ENCODE measurements around the gene RNF144B. TPM values are rescaled to one million over a fixed set of nuclear protein-coding genes. Genes with fewer than 3 reads are reported as not detected.

RNF144B gene
- total and polyA plus RNA-seq, 2 of the 8 experiments (the other 6 are each of a cell fraction or from before 2014, with no cell fraction given) = 1.8 to 11.2 TPM

- TF ChIP-seq CHD7 (IDR thresholded peaks at IDR 0.05; ENCODE audit: insufficient replicate concordance, low read length) = no peak
- TF ChIP-seq SP1 (IDR thresholded peaks at IDR 0.05; ENCODE audit: low read depth, low read length) = no peak
- no peak for TF ChIP-seq FOSL1 (IDR thresholded peaks at IDR 0.05; ENCODE audit: insufficient read depth, low read depth, low read length)
- TF ChIP-seq SIN3A (conservative IDR thresholded peaks at IDR 0.05 in 1 of 2, IDR thresholded peaks at IDR 0.05 in 1 of 2; ENCODE audit: low read depth in 1 of 2, low read length in 2 of 2) = no peak
- no peak for TF ChIP-seq ATF2 (IDR thresholded peaks at IDR 0.05; ENCODE audit: low read length)
- TF ChIP-seq GABPA (IDR thresholded peaks at IDR 0.05; ENCODE audit: borderline replicate concordance, insufficient read depth, low read length) = no peak
- TF ChIP-seq EZH2 (IDR thresholded peaks at IDR 0.05; ENCODE audit: low read depth, low read length, severe bottlenecking) = no peak
- TF ChIP-seq SRF (IDR thresholded peaks at IDR 0.05; ENCODE audit: low read depth, low read length) = no peak
Observed at GRCh38 chr6:18491308-18492045, 104.3 kb downstream of the RNF144B start (continued).

Measured in H1 (cell line).